HG02885 (cell line): ENCODE measurements around the gene EP300.
"Not testable (repeated sequence)": the region's sequence is repeated elsewhere in the genome, so short reads cannot be mapped to it uniquely, and the experiment has no call there.

Source experiments
- ATAC-seq: cut with Tn5 transposase; IDR thresholded peaks from one replicate; pipeline ENCODE4 v1.9.1; 2021; ENCODE audit warnings: mild to moderate bottlenecking; ENCODE audit not compliant: unreplicated experiment, poor library complexity

Gene EP300

DNA sequence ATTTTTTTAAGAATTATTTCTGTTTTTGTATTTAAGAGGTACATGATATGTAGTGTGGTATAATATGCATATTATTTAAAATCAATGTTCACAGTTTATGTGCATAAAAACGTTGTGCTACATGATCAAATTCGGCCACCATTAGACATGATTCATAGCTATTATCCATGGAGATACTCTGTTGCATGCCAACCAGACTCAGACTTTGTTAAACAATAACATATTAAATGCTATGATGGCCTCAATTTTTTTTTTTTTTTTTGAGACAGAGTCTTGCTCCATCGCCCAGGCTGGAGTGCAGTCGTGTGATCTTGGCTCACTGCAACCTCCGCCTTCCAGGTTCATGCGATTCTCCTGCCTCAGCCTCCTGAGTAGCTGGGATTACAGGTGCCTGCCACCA, 53.5 kb downstream of the EP300 start:
- ATAC-seq, result not testable (repeated sequence)

DNA sequence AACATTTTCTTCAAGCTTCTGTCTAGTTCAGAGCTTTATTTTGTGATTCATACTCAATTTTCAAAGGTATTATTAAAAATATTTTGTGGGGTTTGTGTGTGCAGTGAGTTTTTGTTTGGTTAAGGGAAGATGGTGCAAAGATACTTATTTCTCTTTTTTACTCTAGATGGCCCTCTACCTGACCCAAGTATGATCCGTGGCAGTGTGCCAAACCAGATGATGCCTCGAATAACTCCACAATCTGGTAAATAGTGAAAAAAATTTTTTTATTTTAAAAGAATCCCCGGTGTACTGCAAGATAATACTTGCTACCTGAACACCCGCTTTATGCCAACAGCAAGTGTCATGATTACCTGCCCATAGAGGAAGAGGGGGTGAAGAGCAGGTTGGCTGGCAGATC, 54.2 kb downstream of the EP300 start:
- no peak for ATAC-seq

DNA sequence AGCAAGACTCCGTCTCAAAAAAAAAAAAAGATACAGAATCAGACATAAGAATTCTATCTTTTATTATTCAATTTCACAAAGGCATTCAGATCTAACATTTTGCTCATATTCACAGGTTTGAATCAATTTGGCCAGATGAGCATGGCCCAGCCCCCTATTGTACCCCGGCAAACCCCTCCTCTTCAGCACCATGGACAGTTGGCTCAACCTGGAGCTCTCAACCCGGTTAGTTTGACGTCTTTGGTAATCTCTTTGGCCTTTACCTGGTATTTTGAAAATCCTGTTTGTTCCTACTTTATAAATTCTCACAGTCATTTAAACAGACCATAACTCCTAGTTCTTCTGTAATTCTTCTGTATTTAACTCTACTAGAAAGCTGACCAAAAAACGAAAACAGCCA, 55.3 kb downstream of the EP300 start:
- no peak for ATAC-seq

DNA sequence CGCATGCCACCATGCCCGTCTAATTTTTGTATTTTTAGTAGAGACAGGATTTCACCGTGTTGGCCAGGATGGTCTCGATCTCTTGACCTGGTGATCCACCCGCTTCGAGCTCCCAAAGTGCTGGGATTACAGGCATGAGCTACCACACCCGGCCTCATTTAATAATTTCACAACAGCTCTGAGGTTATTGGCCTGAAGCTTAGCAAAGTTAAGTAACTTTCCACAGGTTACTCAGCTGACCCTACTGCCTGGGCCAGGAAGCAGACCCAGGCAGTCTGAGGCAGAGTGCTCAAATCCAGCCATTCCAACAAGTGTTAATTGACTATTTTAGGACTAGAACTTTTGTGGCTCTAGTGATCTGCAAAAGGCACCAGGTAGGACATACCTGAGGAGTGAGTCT, 60.5 kb downstream of the EP300 start:
- no peak for ATAC-seq

DNA sequence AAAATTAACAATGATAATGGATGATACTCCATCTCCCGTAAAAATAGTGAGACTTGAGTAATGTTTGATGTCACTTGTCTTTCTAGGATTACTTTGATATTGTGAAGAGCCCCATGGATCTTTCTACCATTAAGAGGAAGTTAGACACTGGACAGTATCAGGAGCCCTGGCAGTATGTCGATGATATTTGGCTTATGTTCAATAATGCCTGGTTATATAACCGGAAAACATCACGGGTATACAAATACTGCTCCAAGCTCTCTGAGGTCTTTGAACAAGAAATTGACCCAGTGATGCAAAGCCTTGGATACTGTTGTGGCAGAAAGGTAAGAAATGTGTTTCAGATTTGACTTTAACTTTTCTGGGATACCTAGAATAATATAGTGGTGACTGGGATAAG, 64.7 kb downstream of the EP300 start:
- ATAC-seq, result no peak

DNA sequence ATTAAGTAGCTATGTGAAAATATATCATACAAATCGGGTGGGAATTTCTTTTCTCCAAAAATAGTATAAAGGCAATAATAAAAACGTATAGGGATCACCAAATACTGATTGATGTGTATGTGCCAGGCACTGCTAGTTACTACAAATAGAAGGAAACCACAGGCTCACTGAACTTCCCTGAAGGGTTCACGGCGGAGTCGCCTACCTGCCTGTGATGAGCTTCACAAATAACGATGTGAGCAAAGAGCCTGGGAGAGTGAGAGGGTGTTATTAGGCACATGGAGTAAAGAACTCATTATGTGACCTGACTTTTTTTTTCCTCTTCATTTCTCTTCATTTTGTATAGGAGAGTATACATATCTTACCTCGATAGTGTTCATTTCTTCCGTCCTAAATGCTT, 76.8 kb downstream of the EP300 start:
- ATAC-seq, result no peak

DNA sequence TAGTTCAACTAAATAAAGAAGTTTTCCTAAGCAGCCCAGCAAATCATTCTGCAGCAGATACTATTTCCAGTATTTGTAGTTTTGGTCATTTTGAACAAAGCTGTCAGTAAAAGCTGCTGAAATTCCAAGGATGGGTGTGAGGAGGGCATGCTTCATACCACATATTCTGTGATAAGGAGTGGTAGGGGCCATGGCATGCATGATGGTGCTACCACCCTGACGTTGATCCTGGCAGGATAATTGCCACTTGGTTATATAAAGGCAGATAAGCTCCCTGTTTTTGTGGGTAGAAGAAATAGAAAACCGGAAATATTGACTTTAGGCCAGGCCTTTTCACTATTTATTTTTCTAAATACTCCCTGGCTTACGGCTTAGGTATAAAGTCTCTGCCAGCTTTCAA, 79.6 kb downstream of the EP300 start:
- no peak for ATAC-seq

DNA sequence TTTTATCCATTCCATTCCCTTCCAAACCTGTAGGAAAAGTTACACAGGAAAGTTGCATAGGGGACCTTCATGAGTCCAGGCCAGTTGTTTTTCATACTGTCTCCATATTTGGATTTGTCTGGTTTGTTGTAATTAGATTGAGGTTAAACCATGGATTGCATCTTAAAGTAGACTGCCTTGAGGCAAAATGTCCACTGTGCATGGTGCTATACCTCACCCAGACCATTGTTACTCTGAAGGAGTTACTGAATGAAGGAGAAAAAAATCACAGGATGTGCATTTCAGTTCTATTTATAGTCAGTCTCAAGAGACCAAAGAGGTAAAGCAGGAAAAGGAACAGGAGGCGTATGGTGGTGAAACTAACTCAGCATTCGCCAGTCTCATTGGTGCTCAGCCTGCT, 83.2 kb downstream of the EP300 start:
- no peak for ATAC-seq

DNA sequence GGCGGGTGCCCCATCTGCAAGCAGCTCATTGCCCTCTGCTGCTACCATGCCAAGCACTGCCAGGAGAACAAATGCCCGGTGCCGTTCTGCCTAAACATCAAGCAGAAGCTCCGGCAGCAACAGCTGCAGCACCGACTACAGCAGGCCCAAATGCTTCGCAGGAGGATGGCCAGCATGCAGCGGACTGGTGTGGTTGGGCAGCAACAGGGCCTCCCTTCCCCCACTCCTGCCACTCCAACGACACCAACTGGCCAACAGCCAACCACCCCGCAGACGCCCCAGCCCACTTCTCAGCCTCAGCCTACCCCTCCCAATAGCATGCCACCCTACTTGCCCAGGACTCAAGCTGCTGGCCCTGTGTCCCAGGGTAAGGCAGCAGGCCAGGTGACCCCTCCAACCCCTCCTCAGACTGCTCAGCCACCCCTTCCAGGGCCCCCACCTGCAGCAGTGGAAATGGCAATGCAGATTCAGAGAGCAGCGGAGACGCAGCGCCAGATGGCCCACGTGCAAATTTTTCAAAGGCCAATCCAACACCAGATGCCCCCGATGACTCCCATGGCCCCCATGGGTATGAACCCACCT, 84.7 kb downstream of the EP300 start:
- ATAC-seq, result no peak

DNA sequence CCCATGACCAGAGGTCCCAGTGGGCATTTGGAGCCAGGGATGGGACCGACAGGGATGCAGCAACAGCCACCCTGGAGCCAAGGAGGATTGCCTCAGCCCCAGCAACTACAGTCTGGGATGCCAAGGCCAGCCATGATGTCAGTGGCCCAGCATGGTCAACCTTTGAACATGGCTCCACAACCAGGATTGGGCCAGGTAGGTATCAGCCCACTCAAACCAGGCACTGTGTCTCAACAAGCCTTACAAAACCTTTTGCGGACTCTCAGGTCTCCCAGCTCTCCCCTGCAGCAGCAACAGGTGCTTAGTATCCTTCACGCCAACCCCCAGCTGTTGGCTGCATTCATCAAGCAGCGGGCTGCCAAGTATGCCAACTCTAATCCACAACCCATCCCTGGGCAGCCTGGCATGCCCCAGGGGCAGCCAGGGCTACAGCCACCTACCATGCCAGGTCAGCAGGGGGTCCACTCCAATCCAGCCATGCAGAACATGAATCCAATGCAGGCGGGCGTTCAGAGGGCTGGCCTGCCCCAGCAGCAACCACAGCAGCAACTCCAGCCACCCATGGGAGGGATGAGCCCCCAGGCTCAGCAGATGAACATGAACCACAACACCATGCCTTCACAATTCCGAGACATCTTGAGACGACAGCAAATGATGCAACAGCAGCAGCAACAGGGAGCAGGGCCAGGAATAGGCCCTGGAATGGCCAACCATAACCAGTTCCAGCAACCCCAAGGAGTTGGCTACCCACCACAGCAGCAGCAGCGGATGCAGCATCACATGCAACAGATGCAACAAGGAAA, 85.4 kb downstream of the EP300 start:
- ATAC-seq, result no peak

DNA sequence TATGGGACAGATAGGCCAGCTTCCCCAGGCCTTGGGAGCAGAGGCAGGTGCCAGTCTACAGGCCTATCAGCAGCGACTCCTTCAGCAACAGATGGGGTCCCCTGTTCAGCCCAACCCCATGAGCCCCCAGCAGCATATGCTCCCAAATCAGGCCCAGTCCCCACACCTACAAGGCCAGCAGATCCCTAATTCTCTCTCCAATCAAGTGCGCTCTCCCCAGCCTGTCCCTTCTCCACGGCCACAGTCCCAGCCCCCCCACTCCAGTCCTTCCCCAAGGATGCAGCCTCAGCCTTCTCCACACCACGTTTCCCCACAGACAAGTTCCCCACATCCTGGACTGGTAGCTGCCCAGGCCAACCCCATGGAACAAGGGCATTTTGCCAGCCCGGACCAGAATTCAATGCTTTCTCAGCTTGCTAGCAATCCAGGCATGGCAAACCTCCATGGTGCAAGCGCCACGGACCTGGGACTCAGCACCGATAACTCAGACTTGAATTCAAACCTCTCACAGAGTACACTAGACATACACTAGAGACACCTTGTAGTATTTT, 86.1 kb downstream of the EP300 start:
- ATAC-seq, result no peak

DNA sequence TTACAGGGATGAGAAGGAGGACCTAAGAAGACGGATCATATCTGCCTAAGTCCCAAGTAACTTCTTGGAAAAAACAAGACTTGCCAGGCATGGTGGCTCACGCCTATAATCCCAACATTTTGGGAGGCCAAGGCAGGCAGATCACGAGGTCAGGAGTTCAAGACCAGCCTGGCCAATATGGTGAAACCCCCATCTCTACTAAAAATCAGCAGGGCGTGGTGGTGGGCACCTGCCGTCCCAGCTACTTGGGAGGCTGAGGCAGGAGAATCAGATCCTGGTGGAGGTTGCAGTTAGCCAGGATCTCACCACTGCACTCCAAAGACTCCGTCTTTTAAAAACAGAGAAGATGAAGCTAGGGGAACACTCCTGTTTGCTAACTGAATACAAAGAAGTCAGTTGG, 88.0 kb downstream of the EP300 start:
- ATAC-seq, result not testable (repeated sequence)

DNA sequence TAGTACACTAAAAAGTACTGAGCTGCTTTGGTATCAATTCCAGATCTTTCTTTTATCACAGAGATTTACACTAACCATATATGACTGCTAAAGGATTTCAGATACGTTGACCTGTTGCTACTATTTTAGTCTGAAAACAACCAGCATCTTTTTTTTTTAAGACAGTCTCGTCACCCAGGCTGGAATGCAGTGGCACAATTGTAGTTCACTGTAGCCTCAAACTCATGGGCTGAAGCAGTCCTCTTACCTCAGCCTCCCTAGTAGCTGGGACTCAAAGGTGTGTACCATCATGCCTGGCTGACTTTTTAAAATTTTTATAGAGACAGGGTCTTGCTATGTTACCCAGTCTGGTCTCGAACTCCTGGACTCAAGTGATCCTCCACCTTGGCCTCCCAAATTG, 88.5 kb downstream of the EP300 start:
- ATAC-seq, result no peak

DNA sequence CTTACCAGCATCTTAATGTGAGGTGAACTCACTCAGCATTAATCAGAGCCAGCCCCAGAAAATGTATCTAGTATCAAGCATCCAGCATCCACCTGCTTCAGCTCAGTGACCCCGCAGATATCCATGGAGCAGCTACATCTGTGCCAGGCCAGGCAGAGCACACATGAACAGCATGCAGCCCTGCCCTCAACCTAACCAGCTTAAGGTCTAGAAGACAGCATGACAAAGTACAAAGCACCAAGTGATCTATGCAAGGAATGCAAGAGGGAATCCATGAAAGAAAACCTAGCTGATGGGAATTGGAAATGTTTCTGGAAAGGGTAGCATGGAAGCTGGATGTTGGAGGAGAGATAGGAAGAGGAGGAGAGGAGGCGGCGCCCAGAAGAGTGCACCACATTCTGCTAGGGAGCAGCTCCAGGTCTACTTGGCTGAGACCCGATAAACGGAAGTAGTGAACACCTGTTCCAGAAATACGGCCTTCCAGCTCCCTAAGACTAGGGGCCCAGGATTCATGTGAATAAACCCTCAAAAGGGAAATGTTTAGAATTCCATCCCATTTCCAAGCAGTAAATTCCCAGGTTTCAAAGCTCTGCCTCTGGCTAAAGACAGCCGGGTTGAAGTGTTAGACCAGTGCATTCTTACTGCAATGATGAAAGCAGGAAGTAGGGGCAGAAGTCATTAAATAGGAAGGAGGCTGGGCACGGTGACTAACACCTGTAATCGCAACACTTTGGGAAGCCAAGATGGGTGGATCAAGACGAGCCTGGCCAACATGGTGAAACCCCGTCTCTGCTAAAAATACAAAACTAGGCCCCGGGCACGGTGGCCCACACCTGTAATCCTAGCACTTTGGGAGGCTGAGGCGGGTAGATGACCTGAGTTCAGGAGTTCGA, 89.2 kb downstream of the EP300 start:
- no peak for ATAC-seq

DNA sequence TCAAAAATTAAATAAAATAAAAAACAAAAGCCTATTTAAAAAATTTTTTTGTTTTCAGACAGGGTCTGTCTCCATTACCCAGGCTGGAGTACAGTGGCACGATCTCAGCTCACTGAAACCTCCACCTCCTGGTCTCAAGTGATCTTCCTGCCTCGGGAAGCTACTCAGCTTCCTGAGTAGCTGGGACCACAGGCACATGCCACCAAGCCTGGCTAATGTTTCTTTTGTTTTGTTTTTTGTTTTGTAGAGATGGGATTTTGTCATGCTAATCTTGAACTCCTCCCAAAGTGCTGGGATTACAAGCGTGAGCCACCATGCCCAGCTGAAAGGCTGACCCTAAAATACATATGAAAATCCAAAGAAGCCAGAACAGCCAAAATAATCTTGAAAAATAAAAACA, 92.3 kb downstream of the EP300 start:
- no peak for ATAC-seq

DNA sequence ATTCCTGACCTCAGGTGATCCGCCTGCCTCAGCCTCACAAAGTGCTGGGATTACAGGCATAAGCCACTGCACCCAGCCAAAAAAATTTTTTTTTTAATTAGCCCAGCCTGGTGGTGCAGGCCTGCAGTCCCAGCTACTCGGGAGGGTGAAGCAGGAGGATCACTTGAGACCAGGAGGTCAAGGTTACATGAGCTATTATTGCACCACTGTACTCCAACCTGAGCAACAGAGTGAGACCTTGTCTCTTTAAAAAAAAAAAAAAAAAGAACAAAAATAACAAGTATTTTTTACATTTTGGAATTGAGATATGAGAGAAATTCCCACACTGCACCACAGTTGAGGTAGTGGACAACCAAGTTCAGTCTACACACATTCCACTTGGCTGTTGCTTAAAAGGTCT, 99.1 kb downstream of the EP300 start:
- no peak for ATAC-seq

DNA sequence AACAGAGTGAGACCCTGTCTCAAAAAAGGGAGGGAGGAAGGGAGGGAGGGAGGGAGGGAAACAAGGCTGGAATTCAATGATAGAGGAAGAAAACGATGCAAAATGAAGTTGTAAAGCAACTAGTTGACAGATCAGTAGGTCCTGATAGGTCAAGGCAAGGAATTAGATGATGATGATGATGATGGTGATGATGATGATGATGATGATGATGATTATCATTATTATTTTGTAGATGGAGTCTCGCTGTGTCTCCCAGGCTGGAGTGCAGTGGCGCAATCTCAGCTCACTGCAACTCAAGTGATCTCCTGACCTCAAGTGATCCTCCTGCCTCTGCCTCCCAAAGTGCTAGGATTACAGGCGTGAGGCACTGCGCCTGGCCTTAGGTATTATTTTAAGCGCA, 101.4 kb downstream of the EP300 start:
- ATAC-seq, result no peak

DNA sequence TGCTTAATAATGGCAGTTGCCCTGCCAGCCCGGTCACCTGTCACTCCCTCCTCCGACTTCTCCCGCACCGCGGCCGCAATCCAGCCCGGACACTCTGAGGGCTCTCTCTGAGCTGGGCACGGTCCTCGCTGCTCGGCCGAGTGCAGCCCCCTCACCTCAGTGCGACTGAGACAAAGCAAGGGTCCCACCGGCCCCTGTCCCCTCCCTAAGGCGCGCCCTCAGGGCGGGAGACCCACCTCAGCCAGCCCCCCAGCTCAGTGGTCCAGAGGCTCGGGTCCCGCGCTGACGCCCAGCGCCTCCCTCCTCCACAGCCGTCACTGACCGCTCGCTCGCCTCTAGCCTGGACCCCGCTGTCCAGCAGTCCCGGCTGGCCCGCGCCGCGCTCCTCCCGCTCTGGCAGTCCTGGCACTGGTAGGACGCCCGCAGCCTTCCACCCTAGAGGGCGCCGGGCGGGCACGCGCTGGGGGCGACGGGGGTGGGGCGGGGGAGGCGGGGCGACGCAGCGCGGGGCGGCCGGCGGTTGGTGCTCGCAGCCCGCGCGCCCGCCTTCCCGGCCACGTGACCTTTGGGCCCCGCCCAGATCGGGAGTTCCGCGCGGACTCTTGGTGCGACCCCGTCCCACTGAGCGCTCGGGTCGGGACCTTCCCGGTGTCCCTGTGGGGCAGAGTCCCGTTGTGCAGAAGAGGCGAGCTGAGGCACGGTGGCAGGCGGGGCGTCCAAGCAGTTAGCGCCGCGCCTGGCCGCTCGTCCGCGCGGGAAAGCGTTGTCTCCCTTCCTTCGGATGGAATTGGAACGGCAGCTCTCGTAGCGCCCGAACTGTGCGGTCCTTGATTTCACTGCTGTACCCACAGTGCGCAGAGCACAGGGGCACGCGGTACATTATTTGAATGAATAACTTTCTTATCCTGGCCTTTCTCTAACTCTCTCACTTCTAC, 104.9 kb downstream of the EP300 start:
- peak; percentile 91 for ATAC-seq

DNA sequence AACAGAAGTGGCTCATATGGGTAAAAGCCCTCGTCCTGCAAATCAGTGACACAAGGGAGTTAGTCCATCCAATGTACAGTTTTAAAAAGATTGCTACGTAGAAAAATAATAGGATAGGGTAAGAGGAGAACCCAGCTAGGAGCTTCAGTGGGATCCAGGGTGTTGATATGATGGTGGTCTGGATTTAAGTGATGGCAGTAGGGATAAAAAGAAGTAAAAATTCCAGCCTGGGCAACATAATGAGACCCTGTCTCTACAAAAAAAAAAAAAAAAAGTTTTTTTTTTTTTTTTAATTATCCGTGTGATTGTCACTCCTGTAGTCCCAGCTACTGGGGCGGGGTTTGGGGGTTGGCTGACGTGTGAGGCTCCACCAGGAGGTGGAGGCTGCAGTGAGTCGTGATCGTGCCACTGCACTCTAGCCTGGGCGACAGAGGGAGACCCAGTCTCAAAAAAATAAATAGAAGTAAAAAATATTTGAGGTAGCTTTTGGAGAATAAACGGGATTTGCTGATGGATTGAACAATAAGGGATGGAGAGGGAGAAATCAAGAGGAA, 105.7 kb downstream of the EP300 start:
- no peak for ATAC-seq

DNA sequence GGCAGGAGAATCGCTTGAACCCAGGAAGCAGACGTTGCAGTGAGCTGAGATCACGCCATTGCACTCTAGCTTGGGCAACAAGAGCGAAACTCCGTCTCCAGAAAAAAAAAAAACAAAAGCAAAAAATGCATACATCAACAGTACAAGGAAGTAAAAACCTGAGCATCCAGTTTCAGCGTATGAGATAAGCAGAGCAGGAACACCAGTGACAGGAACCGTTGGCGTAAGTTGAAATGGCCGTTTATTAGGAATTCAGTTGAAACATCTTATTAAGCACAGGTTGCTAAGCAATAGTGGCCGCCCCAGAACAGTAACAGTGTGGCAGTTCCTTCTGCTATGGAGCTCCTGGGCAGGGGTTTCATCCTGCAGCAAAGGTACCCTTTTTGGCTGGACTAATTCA, 108.7 kb downstream of the EP300 start:
- no peak for ATAC-seq
